NB4 (cell line): ENCODE measurements around the gene MICAL3.

ENCODE experiments used
- MYC ChIP-seq: IDR thresholded peaks from 2 replicates; pipeline ENCODE4 v1.6.1; 2011; ENCODE audit warnings: low read depth, low read length
- POLR2A ChIP-seq: IDR thresholded peaks from 2 replicates; pipeline ENCODE4 v1.6.1; 2011; ENCODE audit warnings: mild to moderate bottlenecking; ENCODE audit not compliant: insufficient read length; ENCODE audit errors: extremely low read depth
- TF ChIP-seq, protein P1 (sequence below): IDR thresholded peaks from one replicate; pipeline ENCODE4 v1.5.1; 2012; ENCODE audit warnings: low read depth, low read length
- TF ChIP-seq, protein P2 (sequence below): IDR thresholded peaks from 2 replicates; pipeline ENCODE4 v1.6.1; 2011; ENCODE audit warnings: low read depth, low read length

DNA sequence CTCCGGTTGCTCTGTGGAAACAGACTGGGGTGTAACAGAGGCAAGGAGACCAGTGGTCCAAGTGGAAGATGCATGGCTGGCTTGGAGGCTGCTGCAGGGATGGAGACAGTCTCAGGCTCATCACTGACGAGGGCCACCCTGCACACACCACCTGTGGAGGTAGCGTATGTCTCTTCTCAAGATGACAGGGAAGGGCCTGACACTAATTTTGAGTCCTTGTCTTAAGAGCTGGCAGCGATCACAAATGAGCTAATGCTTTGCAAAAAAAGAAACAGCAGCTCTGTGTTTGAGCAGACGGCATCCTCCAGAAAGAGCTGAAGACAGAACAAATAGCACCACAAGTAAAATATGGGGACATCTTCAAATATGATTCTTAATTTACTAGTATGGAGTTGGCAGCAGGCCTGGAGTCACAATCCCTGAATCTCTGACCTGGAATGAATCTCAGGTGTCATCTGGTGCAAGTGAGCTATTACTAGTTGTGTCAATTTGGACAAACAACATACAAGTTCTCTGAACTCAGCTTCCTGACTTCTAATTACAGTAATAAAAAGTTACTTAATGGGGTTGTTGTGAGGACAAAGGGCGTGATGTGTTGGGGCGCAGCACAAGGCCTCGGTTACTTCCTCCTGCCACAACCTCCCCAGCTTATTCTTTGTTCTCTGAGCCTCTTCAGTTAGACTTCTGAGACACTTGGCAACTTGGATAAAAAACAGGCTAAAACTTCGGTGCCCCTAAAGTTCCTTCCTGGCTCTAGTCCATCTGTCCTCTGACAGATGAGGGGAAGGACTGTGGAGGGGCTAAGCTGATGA is 154.9 kb downstream of the MICAL3 start:
- no peak for TF ChIP-seq POLR2A
- TF ChIP-seq, protein P1, sequence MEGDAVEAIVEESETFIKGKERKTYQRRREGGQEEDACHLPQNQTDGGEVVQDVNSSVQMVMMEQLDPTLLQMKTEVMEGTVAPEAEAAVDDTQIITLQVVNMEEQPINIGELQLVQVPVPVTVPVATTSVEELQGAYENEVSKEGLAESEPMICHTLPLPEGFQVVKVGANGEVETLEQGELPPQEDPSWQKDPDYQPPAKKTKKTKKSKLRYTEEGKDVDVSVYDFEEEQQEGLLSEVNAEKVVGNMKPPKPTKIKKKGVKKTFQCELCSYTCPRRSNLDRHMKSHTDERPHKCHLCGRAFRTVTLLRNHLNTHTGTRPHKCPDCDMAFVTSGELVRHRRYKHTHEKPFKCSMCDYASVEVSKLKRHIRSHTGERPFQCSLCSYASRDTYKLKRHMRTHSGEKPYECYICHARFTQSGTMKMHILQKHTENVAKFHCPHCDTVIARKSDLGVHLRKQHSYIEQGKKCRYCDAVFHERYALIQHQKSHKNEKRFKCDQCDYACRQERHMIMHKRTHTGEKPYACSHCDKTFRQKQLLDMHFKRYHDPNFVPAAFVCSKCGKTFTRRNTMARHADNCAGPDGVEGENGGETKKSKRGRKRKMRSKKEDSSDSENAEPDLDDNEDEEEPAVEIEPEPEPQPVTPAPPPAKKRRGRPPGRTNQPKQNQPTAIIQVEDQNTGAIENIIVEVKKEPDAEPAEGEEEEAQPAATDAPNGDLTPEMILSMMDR, result no peak
- TF ChIP-seq, protein P2, sequence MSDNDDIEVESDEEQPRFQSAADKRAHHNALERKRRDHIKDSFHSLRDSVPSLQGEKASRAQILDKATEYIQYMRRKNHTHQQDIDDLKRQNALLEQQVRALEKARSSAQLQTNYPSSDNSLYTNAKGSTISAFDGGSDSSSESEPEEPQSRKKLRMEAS, result no peak
- TF ChIP-seq MYC, result no peak
